HG02840 (cell line): Measurements from ENCODE around the gene GOLT1A.

Source experiments
- ATAC-seq: cut with Tn5 transposase; IDR thresholded peaks from one replicate; pipeline ENCODE4 v1.9.1; 2021; ENCODE audit warnings: mild to moderate bottlenecking, moderate library complexity, moderate number of reproducible peaks; ENCODE audit not compliant: unreplicated experiment, low FRiP score

Gene GOLT1A

DNA sequence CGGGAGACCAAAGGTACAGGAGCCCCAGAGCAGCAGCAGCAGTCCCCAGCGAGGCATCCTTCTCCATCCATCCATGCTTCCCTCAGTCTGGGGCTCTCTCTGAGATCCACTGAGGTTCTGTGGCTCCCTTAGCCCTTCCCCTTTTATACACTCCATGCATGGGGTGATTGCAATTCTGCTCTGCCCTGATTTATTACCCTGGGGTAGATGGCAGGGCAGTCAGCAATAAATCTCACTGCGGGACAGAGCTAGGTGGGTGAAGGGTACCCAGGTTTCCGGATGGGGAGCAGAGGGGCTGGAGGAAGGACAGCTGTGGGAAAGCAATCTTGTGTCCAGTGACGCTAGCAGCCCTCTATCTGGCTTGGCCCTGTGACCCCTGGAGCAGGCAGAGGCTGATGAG is 47.6 kb downstream of the GOLT1A start, which contains the start of gene REN:
TSS of gene REN (minus strand) at position 119 of the 400 bp plus-strand sequence. CDS start at position 75, 44 bp downstream.
- no peak for ATAC-seq

DNA sequence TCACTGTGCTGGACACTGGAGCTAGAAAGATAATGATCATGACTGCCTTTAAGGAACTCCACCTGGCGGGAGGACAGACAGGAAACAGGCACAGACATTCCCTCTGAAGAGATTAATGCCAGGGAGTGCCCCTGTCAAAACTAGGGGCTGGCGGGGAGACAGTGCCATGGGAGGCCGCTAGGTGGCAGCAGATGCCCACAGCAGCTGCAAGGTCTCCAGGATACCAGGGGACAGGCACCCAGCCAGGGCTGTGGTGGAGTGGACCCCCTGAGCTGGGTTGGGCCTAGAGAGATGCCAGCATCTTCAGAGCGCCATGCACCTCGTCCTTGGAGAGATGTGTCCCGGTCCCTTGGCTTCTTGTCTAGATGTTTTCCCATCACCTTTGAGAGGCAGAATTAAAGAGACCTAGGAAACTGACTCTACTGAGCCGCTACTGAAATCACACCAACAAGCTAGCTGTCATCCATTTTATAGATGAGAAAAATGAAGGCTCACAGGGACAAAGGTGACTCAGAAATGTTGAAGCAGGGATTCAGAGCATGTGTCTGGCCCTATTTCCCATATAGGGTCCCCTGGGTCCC is 51.2 kb downstream of the GOLT1A start:
- ATAC-seq, result no peak

DNA sequence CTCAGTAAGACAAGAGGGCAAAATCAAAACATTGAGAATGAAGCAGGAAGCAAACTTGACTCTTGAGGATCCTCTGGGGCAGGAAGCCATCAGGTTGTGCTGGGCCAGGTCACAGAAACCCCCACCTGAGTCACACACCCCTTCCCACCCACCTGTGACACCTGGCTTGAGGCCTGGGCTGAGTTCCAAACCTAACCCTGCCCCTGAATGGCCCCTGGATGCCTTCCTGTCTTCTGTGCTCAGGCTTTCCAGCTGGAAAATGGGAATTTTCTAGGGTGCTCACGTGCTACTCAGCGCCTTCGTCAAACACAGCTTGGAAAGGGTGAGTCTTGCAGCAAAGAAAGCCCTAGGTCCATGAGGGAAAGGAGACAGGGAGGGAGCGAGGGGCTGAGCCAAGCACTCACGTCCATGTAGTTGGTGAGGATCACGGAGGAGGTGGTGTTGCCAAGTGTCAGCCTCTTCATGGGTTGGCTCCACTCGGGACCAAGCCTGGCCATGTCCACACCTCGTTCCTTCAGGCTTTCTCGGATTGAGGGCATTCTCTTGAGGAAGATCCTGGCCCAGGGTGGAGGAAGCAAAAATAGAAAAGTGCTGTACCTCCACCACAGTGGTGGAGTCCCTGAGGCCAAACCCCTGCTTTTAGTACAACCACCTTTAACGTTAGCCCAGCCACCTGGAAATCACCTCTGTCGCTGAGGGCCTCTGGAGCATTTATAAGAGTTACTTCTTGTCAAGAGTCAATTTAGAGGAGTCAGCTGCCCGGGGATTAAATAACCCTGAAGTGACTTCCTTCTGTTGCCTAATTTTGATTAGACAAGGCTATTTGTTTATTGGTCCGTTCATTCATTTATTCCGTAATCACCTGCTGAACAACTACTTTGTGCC is 51.9 kb downstream of the GOLT1A start:
- no peak for ATAC-seq

- ATAC-seq, result no peak
Measured at GRCh38 chr1:204157962-204158361, 55.8 kb downstream of the GOLT1A start.

GRCh38 chr1:204155881-204156280 is 57.9 kb downstream of the GOLT1A start:
- no peak for ATAC-seq

GRCh38 chr1:204154568-204155255 is 59.1 kb downstream of the GOLT1A start:
- no peak for ATAC-seq

DNA sequence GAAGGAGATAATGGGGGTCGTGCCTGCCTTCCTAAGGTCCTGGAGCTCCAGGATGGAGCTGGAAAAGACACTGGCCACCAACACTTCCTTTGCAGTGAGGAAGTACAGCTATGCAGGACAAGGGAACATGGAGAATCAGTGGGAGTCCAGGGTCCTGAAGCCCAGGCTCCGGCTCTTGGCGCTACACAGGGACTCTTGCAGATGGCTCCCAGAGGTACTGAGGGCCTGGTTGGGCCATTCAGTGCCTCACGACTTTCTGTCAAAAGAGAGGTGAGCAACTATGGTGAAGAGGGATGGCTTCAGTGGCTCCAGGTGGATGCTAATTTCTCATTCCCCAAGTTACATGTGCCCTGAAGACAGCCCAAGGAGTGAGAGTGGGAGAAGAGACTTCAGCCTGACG is 60.1 kb downstream of the GOLT1A start:
- ATAC-seq, result no peak

- no peak for ATAC-seq
Measured at GRCh38 chr1:204152310-204153044, 61.3 kb downstream of the GOLT1A start.

- no peak for ATAC-seq
Measured at GRCh38 chr1:204151552-204152309, 62.1 kb downstream of the GOLT1A start, which contains the start of gene ETNK2. TSS of gene ETNK2 (minus strand) at chr1:204152044. CDS start at chr1:204151852, 192 bp downstream.

DNA sequence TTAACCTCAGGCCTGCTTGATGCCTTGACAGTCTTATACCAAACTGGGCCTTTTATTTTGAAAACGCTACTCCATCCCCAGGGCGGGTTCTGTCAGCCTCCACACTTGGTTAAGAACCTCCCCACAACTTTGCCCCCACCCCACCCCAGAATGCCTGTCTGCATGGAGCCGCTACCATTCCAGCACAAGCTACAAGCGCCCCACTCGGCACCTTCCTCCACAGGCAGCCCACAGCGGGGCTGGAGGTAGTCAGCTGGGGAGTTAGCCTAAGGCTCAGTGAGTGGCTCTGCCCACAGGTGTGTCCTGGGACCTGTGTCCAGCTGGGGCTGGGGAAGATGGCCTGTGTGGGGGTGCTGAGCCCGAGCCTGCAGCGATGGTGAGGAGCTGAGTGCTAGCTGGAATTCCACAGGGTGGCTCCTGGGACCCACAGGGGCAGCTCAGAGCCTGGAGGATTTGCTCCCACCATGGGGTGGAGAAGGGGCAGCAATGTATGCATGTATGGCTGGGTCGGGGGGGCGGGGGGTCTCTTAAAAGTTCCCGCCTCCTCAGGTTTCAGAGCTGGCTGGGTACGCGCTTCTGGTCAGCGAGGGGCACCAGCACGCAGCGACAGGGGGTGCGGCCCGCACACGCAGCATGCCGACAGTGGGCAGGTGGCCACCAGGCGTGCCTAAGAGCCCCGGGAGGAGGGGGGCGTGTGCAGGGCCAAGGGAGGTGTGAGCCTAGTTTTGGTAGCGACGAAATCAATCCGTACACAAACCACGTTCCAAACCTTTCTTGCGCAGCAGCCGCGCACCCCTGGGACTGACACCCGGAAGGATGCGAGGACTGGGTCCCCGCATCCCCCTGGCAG is 62.9 kb downstream of the GOLT1A start:
- no peak for ATAC-seq

DNA sequence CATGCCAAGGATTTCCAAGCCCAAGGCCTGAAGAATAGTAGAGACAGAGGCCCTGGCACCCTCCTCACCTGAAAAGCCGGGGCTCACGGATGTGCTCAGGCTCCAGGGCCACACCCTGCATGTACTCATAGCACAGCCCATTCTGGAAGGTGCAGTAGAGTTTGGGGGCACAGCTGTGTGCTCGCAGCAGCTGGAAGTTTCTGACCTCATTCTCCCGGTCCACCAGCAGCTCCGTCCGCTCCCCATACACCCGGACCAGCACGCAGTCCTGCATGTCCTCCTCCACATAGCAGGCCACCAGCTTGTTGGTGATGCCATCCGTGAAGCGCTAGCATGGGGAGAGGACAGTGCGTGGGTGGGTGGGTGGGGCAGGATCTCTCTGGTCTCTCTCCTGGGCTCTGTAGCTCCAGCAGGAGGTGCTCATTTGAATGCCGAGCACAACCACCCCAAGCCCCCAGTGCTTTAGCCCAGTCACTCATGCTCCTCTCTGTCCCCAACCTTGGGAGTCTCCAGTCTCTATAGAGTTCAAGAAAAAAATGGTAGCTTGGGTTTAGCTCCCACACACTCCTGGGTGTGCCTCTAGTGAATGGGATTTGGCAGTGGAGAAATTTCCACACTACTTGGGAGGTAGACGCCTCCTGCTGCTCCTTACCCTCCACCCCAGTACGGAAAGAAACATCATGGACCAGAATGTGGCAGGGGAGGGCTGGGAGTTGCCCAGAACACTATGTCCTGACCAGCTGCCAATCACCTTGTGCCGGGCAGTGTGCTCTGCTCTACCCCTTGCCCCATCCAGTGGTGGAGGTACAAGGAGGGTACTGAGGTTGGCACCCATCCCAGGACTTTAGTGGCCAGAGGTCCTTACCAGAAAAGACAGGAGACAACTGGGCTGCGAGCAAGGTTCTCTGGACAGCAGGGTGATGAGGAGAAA is 63.9 kb downstream of the GOLT1A start:
- no peak for ATAC-seq

DNA sequence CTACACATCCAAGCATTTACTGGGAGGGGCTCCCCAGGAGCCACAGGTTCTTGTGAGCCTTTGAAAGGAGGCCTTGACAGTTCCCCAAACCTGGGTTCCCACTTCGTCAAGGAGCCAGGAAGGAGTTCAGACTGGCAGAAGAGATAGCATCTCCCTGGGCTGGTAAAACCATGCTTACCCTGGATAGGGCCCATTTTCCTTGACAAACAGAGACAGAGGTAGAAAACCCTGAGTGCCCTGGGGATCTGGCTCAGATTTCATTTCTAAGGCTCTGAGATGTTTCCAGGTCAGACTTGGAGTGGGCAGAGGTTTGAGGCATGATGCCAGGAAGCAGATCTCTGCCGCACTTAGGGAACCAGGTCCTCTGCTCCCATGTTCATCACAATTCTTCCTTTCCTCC is 64.7 kb downstream of the GOLT1A start:
- no peak for ATAC-seq
